Neural progenitor cell (in vitro differentiated cells): Measurements from ENCODE around the gene TPCN1.

Experiments used
- CTCF ChIP-seq: fragments of 200-600 bp; sonication (generic); IDR thresholded peaks from 2 replicates; pipeline ENCODE4 v1.5.1; 2017; ENCODE audit warnings: antibody characterized with exemption, mild to moderate bottlenecking
- EZH2 ChIP-seq: fragments of 200-600 bp; sonication (generic); IDR thresholded peaks from 2 replicates; pipeline ENCODE4 v1.6.1; 2017; ENCODE audit warnings: antibody characterized with exemption, mild to moderate bottlenecking, moderate library complexity
- EZH2phosphoT487 ChIP-seq: fragments of 200-600 bp; sonication (generic); IDR thresholded peaks from 2 replicates; pipeline ENCODE4 v1.6.1; 2017; ENCODE audit warnings: antibody characterized with exemption

- no peak for TF ChIP-seq CTCF
- no peak for TF ChIP-seq EZH2phosphoT487
- TF ChIP-seq EZH2: no peak
These were observed 16.5 kb upstream of the TPCN1 start for GRCh38 chr12:113204804-113205203.
